ENCODE data around the gene DDX28. TPM values are rescaled to one million over a fixed set of nuclear protein-coding genes. Genes with fewer than 3 reads are reported as not detected.
"Not testable (repeated sequence)": the region's sequence is repeated elsewhere in the genome, so short reads cannot be mapped to it uniquely, and the experiment has no call there.

Gene DDX28
- total RNA-seq, 1 donor from 2014 or later = 7.7 TPM

DNA sequence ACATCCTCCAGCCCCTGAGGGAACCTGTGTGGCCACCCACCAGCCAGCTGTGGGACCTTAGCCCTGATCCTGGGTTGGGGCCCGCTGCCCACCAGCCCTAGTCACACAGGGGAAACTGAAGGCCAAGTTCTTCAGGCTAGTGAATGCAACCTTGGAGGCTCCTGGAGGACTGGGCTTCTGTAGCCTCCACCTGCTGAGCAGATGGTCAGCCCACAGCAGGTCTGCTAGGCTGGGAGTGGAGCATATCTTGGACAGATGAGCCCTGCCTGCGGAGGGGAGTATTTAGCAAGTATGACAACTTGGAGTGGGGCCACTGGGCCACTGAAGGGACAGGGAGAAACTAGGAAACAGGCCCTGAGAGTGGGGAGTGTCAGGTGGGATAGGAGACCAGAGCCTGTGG lies 46.8 kb downstream of the DDX28 start:
- no peak for ATAC-seq
- intact Hi-C loops (cut with micrococcal nuclease) = no loop called here

DNA sequence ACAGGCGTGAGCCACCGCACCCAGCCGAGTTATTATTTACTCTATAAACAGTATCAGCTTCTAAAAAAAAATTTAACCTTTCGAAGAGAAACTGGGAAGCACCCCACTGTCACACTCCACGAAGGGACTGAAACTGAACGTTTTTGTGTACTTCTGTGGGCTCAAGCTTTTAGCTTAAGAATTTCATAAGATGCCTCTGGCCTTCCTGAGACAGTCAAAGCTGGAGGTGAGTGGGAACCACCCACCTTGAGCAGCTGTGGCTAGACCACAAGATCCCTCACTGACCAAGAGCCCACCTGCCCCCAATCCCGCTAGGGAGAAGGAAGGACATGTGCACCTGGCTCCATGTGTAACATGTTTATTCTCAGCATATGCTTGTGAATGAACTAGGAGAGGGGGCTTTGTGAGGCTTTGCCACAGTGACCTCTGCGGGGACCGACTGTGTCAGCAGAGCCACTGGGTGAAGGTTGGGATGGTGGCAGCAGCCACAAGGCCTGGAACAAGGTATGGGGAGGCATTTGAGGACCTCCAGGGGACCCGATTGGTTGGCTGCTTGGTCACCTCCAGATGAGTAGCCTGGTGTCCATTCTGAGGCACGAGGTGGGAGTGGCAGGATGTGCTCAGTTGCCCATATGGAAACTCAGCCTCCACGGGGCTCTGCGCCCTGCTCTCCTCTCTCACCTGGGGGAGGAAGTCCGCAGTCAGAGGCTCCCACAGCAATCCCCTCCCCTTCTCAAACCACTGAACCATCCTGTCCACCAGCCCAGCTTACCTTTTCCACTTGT lies 47.5 kb downstream of the DDX28 start:
- ATAC-seq (no peak), DNase-seq (no peak)
- intact Hi-C loops (cut with micrococcal nuclease) = no loop called here

More for the DNA sequence above, 46.8 kb downstream of the DDX28 start:
- no peak for DNase-seq

DNA sequence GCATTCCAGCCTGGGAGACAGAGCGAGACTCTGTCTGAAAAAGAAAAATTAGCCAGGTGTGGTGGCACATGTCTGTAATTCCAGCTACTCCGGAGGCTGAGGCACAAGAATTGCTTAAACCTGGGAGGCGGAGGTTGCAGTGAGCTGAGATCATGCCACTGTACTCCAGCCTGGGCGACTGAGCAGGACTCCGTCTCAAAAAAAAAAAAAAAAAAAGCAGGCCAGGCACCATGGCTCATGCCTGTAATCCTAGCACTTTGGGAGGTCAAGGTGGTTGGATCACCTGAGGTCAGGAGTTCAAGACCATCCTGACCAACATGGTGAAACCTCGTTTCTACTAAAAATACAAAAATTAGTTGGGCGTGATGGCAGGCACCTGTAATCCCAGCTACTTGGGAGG lies 50.7 kb downstream of the DDX28 start:
- DNase-seq; intact Hi-C loops (cut with micrococcal nuclease); ATAC-seq: not testable (repeated sequence)

DNA sequence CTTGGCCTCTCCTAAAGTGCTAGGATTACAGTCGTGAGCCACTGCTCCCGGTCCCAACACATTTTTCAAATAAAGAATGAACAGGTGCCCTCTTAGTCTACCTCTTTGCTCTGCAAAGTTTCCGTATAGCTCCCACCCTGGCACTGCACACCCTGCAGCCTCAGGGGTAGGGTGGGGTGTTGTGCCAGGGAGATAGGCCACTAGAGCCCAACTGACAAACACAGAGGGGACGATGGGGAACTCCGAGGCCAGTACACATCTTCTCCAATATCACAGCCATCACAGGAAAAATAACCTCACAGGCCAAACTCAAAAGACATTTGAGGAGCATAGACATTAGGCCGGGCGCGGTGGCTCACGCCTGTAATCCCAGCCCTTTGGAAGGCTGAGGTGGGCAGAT lies 51.9 kb downstream of the DDX28 start:
- no peak for ATAC-seq
- intact Hi-C loops (cut with micrococcal nuclease) = no loop called here
- no peak for DNase-seq

Other genes with a start within 250 kb of the DDX28 start
- gene RANBP10, start 216.7 kb downstream of the DDX28 start, total RNA-seq = 11.8 TPM
- gene TSNAXIP1, start 216.3 kb downstream of the DDX28 start, total RNA-seq = 0.37 TPM
- 32.6 TPM for gene THAP11, start 180.9 kb downstream of the DDX28 start, total RNA-seq
- gene NUTF2, start 176.3 kb downstream of the DDX28 start, total RNA-seq = 84.4 TPM
- gene CENPT, start 175.5 kb downstream of the DDX28 start, total RNA-seq = 20.8 TPM
- gene EDC4, start 150.2 kb downstream of the DDX28 start, total RNA-seq = 31.8 TPM
- gene NRN1L, start 138.3 kb downstream of the DDX28 start, total RNA-seq = not detected
- gene PSKH1, start 130.0 kb downstream of the DDX28 start, total RNA-seq = 18.1 TPM
- 0.37 TPM for gene CTRL, start 91.4 kb downstream of the DDX28 start, total RNA-seq
- 54.1 TPM for gene PSMB10, start 86.4 kb downstream of the DDX28 start, total RNA-seq
- 21.9 TPM for gene LCAT, start 79.1 kb downstream of the DDX28 start, total RNA-seq
- gene SLC12A4, start 54.6 kb downstream of the DDX28 start, total RNA-seq = 95.5 TPM
- not detected for gene DPEP3, start 42.7 kb downstream of the DDX28 start, total RNA-seq
- 2.2 TPM for gene DPEP2, start 23.7 kb downstream of the DDX28 start, total RNA-seq
- not detected for gene DPEP2NB, start 7.3 kb downstream of the DDX28 start, total RNA-seq
- 4.9 TPM for gene DUS2, start 52 bp upstream of the DDX28 start, total RNA-seq
- 24.7 TPM for gene NFATC3, start 62.1 kb upstream of the DDX28 start, total RNA-seq
- gene ESRP2, start 212.9 kb upstream of the DDX28 start, total RNA-seq = 0.87 TPM
- 33.8 TPM for gene PLA2G15, start 222.1 kb upstream of the DDX28 start, total RNA-seq
- gene SLC7A6, start 241.3 kb upstream of the DDX28 start, total RNA-seq = 38.2 TPM

Measured in left ventricle myocardium superior (tissue), 1 donor.